ENCODE measurements around the gene RBM34.
"Not testable (repeated sequence)": the region's sequence is repeated elsewhere in the genome, so short reads cannot be mapped to it uniquely, and the experiment has no call there.

DNA sequence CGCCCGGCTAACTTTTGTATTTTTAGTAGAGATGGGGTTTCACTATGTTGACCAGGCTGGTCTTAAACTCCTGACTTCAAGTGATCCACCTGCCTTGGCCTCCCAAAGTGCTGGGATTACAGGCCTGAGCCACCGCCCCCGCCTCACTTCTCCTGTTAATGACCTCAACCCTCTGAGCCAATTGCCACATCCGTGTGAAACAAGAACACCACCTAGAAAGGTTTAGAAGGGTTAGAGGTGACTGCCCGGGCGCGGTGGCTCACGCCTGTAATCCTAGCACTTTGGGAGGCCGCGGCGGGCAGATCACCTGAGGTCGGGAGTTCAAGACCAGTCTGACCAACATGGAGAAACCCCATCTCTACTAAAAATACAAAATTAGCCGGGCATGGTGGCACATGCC, 68.6 kb downstream of the RBM34 start:
- TF ChIP-seq CTCF (IDR thresholded peaks at IDR 0.05; ENCODE audit: insufficient read depth, low read depth, low read length); EZH2 (IDR thresholded peaks at IDR 0.05; ENCODE audit: insufficient read depth, low read length): not testable (repeated sequence)

All from astrocyte (in vitro differentiated cells and primary cell).